OCI-LY1 (cell line): ENCODE measurements around the gene NOX3.

Experiments
- CTCF ChIP-seq: fragments of 200-600 bp; sonication (generic), shearing (Covaris generic); IDR thresholded peaks from 2 replicates; pipeline ENCODE4 v1.5.1; 2017; ENCODE audit warnings: mild to moderate bottlenecking, antibody characterized with exemption, low read length, moderate library complexity, mixed read lengths
- EZH2 ChIP-seq: fragments of 200-600 bp; sonication (generic), shearing (Covaris generic); IDR thresholded peaks from 2 replicates; pipeline ENCODE4 v1.8.0; 2017; ENCODE audit warnings: borderline replicate concordance, mixed run types, mild to moderate bottlenecking, antibody characterized with exemption, low read length, moderate library complexity, mixed read lengths

DNA sequence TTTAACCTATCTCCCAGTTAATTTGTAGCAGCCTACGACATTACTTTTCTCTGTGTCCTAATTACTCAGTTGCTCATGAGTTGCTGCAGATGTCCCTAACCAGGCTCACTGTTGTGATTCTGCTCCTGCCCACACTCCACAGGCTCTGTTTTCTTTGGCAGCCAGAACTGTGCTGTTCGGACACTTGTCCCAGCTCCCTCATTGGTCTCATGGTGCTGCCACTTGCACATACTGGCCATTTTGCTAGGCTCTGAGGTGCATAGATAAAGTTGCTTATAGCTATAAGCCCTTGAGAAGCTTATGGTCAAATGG is 55.0 kb downstream of the NOX3 start:
- TF ChIP-seq CTCF (no peak), EZH2 (no peak)
